HepG2 (cell line): ENCODE data around the gene ZNF839. TPM values are rescaled to one million over a fixed set of nuclear protein-coding genes. Genes with fewer than 3 reads are reported as not detected.

Experiments used
- DR1 ChIP-seq: sonication (generic); formaldehyde crosslinking; IDR thresholded peaks from 2 replicates; pipeline ENCODE4 v1.8.0; 2021; ENCODE audit warnings: mild to moderate bottlenecking, missing genetic modification reagents, inconsistent platforms
- HOXA9 ChIP-seq: sonication (generic); formaldehyde crosslinking; IDR thresholded peaks from 2 replicates; pipeline ENCODE4 v1.8.1; 2022; ENCODE audit warnings: missing genetic modification reagents, mild to moderate bottlenecking, moderate library complexity, borderline replicate concordance
- IRX3 ChIP-seq: sonication (generic); formaldehyde crosslinking; IDR thresholded peaks from 2 replicates; pipeline ENCODE4 v1.8.1; 2023; ENCODE audit warnings: mild to moderate bottlenecking, low read depth, missing genetic modification reagents, borderline replicate concordance
- PRMT3 ChIP-seq: sonication (generic); formaldehyde crosslinking; IDR thresholded peaks from 2 replicates; pipeline ENCODE4 v1.8.1; 2022; ENCODE audit warnings: low read depth, mild to moderate bottlenecking, moderate library complexity, missing genetic modification reagents, borderline replicate concordance
- ZNF570 ChIP-seq: sonication (generic); formaldehyde crosslinking; IDR thresholded peaks from 2 replicates; pipeline ENCODE4 v1.4.0; 2020; ENCODE audit warnings: mild to moderate bottlenecking, missing genetic modification reagents, borderline replicate concordance
- ZNF841 ChIP-seq: sonication (generic); formaldehyde crosslinking; IDR thresholded peaks from 2 replicates; pipeline ENCODE4 v1.8.1; 2023; ENCODE audit warnings: missing genetic modification reagents, borderline replicate concordance
- ZSCAN20 ChIP-seq: sonication (generic); formaldehyde crosslinking; IDR thresholded peaks from 2 replicates; pipeline ENCODE4 v1.4.0; 2020; ENCODE audit warnings: missing genetic modification reagents, mild to moderate bottlenecking, borderline replicate concordance
- ZSCAN9 ChIP-seq: IDR thresholded peaks from 2 replicates; pipeline ENCODE4 v1.6.1; 2016; ENCODE audit warnings: borderline replicate concordance
- polyA plus RNA-seq, 8 experiments: library from polyadenylated mRNA; depleted of rRNA in 3 of 8; stranded (reverse) in 7 of 8; unstranded in 1 of 8; fragments of >200 nt; fragmentation: Illumina TruSeq in 4 of 8; extraction: Trizol in 4 of 8; gene quantifications; 2 replicates each; pipeline versions ENCODE4 v1.2.1 to v1.2.3, GENCODE V29; 2011 to 2016; ENCODE audit warnings: low read depth in 4 of 8, missing spikeins in 1 of 8, mixed read lengths in 1 of 8; ENCODE audit not compliant: insufficient read depth in 1 of 8
- total RNA-seq, 5 experiments: library from RNA; depleted of rRNA; stranded (reverse); fragments of >200 nt; fragmentation: Illumina TruSeq; extraction: Trizol; gene quantifications; 2 replicates each; pipeline ENCODE4 v1.2.3, GENCODE V29; 2016; ENCODE audit warnings: low read depth in 1 of 5
- TF ChIP-seq, protein P1 (sequence below): sonication (generic); formaldehyde crosslinking; IDR thresholded peaks from 2 replicates; pipeline ENCODE4 v1.9.0; 2021; ENCODE audit warnings: mild to moderate bottlenecking, missing genetic modification reagents
- TF ChIP-seq, protein P2 (sequence below): sonication (generic); formaldehyde crosslinking; IDR thresholded peaks from 2 replicates; pipeline ENCODE4; 2020; ENCODE audit warnings: missing genetic modification reagents, mild to moderate bottlenecking, borderline replicate concordance
- TF ChIP-seq, protein P3 (sequence below): sonication (generic); formaldehyde crosslinking; IDR thresholded peaks from 2 replicates; pipeline ENCODE4 v1.4.0; 2020; ENCODE audit warnings: low read depth, mild to moderate bottlenecking, missing genetic modification reagents
- TF ChIP-seq, protein P4 (sequence below): sonication (generic); formaldehyde crosslinking; IDR thresholded peaks from 2 replicates; pipeline ENCODE4 v1.4.0; 2020; ENCODE audit warnings: missing genetic modification reagents, mild to moderate bottlenecking, borderline replicate concordance
- TF ChIP-seq, protein P5 (sequence below): sonication (generic); formaldehyde crosslinking; IDR thresholded peaks from 2 replicates; pipeline ENCODE4 v1.8.1; 2023; ENCODE audit warnings: mild to moderate bottlenecking, moderate library complexity, missing genetic modification reagents

Gene ZNF839
- total and polyA plus RNA-seq, 2 of the 13 experiments (the other 11 are each of a cell fraction or from before 2014, with no cell fraction given): 11.1 to 12.8 TPM

DNA sequence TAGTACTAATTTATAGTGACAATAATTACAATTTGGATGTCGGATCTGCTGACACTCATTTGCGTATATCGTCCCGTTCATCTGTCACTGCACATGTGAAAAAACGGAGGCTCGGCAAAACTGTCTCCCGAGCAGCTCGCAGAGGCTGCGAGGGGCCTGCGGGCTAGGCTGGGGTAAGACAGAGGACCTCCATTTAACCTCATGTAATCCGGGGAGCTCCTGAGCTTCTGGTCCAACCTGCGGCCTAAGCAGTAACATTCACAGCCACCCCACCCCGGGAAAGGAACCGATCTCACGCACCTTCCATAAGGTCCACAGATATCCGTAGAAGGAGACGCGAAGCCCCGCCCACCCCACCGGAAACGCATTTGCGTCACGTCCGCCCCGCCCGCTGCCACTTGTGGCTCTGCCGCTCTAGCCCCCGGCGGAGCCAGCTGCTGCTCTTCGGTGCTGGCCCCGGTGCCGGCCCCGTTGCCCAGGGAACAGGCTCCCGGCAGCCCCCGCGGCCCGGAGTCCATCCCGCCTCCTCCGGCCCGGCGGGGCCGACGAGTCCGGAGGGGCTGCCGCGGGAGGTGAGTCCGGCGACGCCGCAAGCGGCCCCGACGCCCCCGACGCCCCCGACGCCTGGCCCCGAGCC is 43.1 kb downstream of the ZNF839 start, which contains the start of the genes CINP and TECPR2 (continued):
- TF ChIP-seq PRMT3 (CRISPR knock-in tag) (no peak), DR1 (CRISPR knock-in tag) (no peak; the same call in 1 of the 2 replicates), ZNF570 (CRISPR knock-in tag) (no peak), ZNF841 (CRISPR knock-in tag) (no peak), ZSCAN20 (CRISPR knock-in tag) (no peak; the same call in 1 of the 2 replicates), HOXA9 (CRISPR knock-in tag) (no peak), ZSCAN9 (CRISPR knock-in tag) (no peak), IRX3 (CRISPR knock-in tag) (no peak)
- TF ChIP-seq, protein P1, sequence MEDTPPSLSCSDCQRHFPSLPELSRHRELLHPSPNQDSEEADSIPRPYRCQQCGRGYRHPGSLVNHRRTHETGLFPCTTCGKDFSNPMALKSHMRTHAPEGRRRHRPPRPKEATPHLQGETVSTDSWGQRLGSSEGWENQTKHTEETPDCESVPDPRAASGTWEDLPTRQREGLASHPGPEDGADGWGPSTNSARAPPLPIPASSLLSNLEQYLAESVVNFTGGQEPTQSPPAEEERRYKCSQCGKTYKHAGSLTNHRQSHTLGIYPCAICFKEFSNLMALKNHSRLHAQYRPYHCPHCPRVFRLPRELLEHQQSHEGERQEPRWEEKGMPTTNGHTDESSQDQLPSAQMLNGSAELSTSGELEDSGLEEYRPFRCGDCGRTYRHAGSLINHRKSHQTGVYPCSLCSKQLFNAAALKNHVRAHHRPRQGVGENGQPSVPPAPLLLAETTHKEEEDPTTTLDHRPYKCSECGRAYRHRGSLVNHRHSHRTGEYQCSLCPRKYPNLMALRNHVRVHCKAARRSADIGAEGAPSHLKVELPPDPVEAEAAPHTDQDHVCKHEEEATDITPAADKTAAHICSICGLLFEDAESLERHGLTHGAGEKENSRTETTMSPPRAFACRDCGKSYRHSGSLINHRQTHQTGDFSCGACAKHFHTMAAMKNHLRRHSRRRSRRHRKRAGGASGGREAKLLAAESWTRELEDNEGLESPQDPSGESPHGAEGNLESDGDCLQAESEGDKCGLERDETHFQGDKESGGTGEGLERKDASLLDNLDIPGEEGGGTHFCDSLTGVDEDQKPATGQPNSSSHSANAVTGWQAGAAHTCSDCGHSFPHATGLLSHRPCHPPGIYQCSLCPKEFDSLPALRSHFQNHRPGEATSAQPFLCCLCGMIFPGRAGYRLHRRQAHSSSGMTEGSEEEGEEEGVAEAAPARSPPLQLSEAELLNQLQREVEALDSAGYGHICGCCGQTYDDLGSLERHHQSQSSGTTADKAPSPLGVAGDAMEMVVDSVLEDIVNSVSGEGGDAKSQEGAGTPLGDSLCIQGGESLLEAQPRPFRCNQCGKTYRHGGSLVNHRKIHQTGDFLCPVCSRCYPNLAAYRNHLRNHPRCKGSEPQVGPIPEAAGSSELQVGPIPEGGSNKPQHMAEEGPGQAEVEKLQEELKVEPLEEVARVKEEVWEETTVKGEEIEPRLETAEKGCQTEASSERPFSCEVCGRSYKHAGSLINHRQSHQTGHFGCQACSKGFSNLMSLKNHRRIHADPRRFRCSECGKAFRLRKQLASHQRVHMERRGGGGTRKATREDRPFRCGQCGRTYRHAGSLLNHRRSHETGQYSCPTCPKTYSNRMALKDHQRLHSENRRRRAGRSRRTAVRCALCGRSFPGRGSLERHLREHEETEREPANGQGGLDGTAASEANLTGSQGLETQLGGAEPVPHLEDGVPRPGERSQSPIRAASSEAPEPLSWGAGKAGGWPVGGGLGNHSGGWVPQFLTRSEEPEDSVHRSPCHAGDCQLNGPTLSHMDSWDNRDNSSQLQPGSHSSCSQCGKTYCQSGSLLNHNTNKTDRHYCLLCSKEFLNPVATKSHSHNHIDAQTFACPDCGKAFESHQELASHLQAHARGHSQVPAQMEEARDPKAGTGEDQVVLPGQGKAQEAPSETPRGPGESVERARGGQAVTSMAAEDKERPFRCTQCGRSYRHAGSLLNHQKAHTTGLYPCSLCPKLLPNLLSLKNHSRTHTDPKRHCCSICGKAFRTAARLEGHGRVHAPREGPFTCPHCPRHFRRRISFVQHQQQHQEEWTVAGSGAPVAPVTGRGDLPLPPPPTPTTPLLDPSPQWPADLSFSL (CRISPR knock-in tag): no peak
- TF ChIP-seq, protein P2, sequence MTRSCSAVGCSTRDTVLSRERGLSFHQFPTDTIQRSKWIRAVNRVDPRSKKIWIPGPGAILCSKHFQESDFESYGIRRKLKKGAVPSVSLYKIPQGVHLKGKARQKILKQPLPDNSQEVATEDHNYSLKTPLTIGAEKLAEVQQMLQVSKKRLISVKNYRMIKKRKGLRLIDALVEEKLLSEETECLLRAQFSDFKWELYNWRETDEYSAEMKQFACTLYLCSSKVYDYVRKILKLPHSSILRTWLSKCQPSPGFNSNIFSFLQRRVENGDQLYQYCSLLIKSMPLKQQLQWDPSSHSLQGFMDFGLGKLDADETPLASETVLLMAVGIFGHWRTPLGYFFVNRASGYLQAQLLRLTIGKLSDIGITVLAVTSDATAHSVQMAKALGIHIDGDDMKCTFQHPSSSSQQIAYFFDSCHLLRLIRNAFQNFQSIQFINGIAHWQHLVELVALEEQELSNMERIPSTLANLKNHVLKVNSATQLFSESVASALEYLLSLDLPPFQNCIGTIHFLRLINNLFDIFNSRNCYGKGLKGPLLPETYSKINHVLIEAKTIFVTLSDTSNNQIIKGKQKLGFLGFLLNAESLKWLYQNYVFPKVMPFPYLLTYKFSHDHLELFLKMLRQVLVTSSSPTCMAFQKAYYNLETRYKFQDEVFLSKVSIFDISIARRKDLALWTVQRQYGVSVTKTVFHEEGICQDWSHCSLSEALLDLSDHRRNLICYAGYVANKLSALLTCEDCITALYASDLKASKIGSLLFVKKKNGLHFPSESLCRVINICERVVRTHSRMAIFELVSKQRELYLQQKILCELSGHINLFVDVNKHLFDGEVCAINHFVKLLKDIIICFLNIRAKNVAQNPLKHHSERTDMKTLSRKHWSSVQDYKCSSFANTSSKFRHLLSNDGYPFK (CRISPR knock-in tag): peak; percentile 62; the same call in 1 of the 2 replicates
- TF ChIP-seq, protein P3, sequence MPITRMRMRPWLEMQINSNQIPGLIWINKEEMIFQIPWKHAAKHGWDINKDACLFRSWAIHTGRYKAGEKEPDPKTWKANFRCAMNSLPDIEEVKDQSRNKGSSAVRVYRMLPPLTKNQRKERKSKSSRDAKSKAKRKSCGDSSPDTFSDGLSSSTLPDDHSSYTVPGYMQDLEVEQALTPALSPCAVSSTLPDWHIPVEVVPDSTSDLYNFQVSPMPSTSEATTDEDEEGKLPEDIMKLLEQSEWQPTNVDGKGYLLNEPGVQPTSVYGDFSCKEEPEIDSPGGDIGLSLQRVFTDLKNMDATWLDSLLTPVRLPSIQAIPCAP (CRISPR knock-in tag): no peak
- TF ChIP-seq, protein P4, sequence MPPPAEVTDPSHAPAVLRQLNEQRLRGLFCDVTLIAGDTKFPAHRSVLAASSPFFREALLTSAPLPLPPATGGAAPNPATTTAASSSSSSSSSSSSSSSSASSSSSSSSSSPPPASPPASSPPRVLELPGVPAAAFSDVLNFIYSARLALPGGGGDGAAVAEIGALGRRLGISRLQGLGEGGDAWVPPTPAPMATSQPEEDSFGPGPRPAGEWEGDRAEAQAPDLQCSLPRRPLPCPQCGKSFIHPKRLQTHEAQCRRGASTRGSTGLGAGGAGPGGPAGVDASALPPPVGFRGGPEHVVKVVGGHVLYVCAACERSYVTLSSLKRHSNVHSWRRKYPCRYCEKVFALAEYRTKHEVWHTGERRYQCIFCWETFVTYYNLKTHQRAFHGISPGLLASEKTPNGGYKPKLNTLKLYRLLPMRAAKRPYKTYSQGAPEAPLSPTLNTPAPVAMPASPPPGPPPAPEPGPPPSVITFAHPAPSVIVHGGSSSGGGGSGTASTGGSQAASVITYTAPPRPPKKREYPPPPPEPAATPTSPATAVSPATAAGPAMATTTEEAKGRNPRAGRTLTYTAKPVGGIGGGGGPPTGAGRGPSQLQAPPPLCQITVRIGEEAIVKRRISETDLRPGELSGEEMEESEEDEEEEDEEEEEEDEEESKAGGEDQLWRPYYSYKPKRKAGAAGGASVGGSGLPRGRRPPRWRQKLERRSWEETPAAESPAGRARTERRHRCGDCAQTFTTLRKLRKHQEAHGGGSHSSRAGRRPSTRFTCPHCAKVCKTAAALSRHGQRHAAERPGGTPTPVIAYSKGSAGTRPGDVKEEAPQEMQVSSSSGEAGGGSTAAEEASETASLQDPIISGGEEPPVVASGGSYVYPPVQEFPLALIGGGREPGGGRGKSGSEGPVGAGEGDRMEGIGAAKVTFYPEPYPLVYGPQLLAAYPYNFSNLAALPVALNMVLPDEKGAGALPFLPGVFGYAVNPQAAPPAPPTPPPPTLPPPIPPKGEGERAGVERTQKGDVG (CRISPR knock-in tag): no peak
- TF ChIP-seq, protein P5, sequence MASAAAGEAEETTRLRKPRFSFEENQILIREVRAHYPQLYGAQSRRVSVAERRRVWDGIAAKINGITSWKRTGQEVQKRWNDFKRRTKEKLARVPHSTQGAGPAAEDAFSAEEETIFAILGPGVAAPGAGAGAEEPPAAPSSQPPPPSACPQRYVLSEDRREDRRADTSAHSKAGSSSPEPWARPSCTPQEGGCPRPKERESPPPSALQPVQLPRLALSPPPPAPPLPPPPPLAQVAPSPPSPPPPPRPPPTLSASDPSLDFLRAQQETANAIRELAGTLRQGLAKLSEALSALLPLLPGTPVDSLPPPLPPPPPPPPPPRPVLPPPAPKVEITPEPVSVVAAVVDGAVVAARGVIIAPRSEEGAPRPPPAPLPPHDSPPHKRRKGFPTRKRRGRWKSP (CRISPR knock-in tag): 0 out of 2 replicates have a peak, but pooled peaks have one; percentile 55
